PFSK-1 (cell line): ENCODE results near the gene IGF2BP2.

Source experiments
- POLR2AphosphoS5 ChIP-seq: IDR thresholded peaks from 2 replicates; pipeline ENCODE4 v1.6.1; 2012; ENCODE audit warnings: low read depth, mild to moderate bottlenecking, control low read depth, low read length, moderate library complexity
- SIN3A ChIP-seq: IDR thresholded peaks from 2 replicates; pipeline ENCODE4 v1.6.1; 2012; ENCODE audit warnings: mild to moderate bottlenecking, low read length, moderate library complexity, borderline replicate concordance; ENCODE audit not compliant: insufficient read depth
- TAF1 ChIP-seq: IDR thresholded peaks from 2 replicates; pipeline ENCODE4 v1.6.1; 2012; ENCODE audit warnings: low read length, control low read depth, borderline replicate concordance; ENCODE audit not compliant: insufficient read depth

GRCh38 chr3:185763347-185764005 is 61.4 kb downstream of the IGF2BP2 start:
- TF ChIP-seq POLR2AphosphoS5 = no peak
- no peak for TF ChIP-seq TAF1
- no peak for TF ChIP-seq SIN3A
